ENCODE results near the gene UBE2G2.

The UBE2G2 gene

DNA sequence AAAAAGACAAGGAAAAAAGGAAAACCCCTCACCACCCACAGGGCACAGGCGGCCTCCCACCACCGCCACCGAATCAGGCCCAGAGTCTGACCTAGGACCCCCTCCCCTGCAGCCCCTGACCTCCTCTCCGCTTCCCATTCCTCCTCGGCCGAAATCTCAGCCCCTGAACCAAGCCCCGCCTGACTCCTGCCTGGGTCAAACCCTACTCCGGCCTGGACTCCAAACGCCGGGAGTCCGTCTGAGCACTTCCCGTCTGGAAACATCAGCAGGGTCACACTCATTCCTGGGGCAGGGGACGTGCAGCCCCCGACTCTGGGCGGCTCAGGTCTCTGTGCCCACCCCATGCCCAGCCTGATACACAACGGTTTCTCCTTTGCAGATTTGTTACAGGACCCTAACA, 42.6 kb upstream of the UBE2G2 start:
- no peak for TF ChIP-seq CREB1 (IDR thresholded peaks at IDR 0.05; ENCODE audit: low read depth)
- no peak for TF ChIP-seq EGR1 (IDR thresholded peaks at IDR 0.05)
- no peak for TF ChIP-seq RAD21 (IDR thresholded peaks at IDR 0.05; ENCODE audit: low read depth)
- TF ChIP-seq, protein P1, sequence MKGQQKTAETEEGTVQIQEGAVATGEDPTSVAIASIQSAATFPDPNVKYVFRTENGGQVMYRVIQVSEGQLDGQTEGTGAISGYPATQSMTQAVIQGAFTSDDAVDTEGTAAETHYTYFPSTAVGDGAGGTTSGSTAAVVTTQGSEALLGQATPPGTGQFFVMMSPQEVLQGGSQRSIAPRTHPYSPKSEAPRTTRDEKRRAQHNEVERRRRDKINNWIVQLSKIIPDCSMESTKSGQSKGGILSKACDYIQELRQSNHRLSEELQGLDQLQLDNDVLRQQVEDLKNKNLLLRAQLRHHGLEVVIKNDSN (IDR thresholded peaks at IDR 0.05), result no peak
- TF ChIP-seq YY1 (IDR thresholded peaks at IDR 0.05; ENCODE audit: low read depth), result no peak
- no peak for TF ChIP-seq ZBTB7A (IDR thresholded peaks at IDR 0.05; ENCODE audit: low read depth)
- TF ChIP-seq FOXM1 (IDR thresholded peaks at IDR 0.05; ENCODE audit: borderline replicate concordance, low read depth), result no peak
- TF ChIP-seq NFIC (IDR thresholded peaks at IDR 0.05), result no peak
- TF ChIP-seq TEAD4 (IDR thresholded peaks at IDR 0.05), result no peak
- TF ChIP-seq CEBPB (IDR thresholded peaks at IDR 0.05), result no peak
- TF ChIP-seq, protein P2, sequence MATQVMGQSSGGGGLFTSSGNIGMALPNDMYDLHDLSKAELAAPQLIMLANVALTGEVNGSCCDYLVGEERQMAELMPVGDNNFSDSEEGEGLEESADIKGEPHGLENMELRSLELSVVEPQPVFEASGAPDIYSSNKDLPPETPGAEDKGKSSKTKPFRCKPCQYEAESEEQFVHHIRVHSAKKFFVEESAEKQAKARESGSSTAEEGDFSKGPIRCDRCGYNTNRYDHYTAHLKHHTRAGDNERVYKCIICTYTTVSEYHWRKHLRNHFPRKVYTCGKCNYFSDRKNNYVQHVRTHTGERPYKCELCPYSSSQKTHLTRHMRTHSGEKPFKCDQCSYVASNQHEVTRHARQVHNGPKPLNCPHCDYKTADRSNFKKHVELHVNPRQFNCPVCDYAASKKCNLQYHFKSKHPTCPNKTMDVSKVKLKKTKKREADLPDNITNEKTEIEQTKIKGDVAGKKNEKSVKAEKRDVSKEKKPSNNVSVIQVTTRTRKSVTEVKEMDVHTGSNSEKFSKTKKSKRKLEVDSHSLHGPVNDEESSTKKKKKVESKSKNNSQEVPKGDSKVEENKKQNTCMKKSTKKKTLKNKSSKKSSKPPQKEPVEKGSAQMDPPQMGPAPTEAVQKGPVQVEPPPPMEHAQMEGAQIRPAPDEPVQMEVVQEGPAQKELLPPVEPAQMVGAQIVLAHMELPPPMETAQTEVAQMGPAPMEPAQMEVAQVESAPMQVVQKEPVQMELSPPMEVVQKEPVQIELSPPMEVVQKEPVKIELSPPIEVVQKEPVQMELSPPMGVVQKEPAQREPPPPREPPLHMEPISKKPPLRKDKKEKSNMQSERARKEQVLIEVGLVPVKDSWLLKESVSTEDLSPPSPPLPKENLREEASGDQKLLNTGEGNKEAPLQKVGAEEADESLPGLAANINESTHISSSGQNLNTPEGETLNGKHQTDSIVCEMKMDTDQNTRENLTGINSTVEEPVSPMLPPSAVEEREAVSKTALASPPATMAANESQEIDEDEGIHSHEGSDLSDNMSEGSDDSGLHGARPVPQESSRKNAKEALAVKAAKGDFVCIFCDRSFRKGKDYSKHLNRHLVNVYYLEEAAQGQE (IDR thresholded peaks at IDR 0.05; ENCODE audit: low read depth), result no peak
- no peak for TF ChIP-seq EP300 (IDR thresholded peaks at IDR 0.05; ENCODE audit: borderline replicate concordance)
- TF ChIP-seq TCF12 (IDR thresholded peaks at IDR 0.05; ENCODE audit: low read depth), result no peak

DNA sequence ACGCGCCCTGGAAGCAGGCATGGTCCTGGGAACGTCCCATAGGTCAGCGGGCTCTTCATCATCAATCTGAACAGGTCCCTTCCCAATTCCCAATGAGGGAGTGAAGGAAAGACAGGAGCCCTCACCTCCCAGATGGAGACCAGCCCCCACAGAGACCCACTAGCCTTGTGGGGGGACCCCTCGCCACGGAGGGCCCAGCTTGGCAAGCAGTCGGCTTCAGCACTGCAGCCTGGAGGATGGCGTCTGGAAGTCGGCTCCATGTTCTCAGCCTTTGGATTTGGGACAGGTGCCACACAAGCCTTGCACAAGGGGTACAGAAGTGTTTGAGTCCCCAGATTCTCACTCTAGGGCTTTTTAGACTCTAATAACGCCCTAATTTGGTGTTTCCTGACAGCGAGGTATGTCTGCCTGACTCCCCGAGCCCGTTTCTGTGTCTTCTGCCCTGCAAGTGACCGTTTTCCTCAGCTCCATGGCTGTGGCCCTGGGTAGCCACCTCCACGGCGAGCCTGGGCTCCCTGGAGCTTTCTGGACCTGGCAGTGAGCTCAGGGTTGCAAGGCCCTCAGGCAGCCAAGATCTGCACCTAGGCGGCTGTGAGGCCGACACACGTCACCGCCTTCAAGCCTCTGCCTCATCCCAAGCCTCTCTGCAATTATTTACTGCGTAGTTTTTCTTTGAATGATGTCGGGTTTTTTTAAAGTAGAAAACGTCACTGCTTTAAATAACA, 41.3 kb upstream of the UBE2G2 start:
- TF ChIP-seq CEBPB (IDR thresholded peaks at IDR 0.05) (no peak), TAF1 (IDR thresholded peaks at IDR 0.05; ENCODE audit: low read depth) (no peak), ZBTB7A (IDR thresholded peaks at IDR 0.05; ENCODE audit: low read depth) (no peak), FOXM1 (IDR thresholded peaks at IDR 0.05; ENCODE audit: borderline replicate concordance, low read depth) (no peak), RAD21 (IDR thresholded peaks at IDR 0.05; ENCODE audit: low read depth) (no peak), EGR1 (IDR thresholded peaks at IDR 0.05) (no peak), CREB1 (IDR thresholded peaks at IDR 0.05; ENCODE audit: low read depth) (no peak), TEAD4 (IDR thresholded peaks at IDR 0.05) (no peak), EP300 (IDR thresholded peaks at IDR 0.05; ENCODE audit: borderline replicate concordance) (no peak)
- TF ChIP-seq, protein P3, sequence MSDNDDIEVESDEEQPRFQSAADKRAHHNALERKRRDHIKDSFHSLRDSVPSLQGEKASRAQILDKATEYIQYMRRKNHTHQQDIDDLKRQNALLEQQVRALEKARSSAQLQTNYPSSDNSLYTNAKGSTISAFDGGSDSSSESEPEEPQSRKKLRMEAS (IDR thresholded peaks at IDR 0.05), result no peak

DNA sequence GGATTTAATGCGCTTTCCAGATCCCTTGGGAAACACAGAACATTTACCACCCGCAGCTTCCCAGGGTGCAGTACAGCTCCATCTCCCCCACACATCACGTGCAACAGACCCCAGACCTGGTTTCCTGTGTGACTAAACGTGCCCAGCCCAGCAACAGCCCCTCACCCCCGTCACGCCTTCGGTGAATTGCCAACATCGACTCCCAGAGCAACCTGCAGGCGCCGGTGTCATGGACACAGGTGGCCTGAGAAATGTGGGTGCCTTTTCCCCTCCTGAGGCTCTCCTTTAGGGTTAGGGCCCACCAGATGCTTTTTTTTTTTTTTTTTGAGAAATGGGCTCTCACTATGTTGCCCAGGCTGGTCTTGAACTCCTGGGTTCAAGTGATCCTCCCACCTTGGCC, 40.5 kb upstream of the UBE2G2 start:
- no peak for TF ChIP-seq RAD21 (IDR thresholded peaks at IDR 0.05; ENCODE audit: low read depth)

DNA sequence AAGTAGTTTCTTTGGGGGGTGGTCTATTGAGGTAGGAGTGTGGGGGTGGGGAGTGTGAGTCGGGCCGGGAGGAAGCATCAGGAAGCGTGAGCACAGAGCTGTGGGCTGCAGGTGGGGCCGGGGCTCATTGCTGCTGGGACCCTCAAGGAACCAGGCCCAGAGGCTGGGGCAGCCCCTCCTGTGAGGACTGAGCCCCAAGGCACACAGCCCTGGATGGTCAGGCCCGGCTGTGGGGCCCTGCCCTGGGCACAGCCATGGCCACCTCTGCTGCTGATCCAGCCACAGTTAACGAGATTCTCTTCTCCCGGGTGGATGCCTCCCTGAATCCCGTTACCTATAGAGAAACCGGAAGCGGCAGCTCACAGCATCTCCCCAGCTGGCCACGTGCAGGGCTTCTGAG, 39.2 kb upstream of the UBE2G2 start:
- TF ChIP-seq, protein P2 (IDR thresholded peaks at IDR 0.05; ENCODE audit: low read depth), result no peak
- TF ChIP-seq ZBTB7A (IDR thresholded peaks at IDR 0.05; ENCODE audit: low read depth), result no peak
- TF ChIP-seq, protein P3 (IDR thresholded peaks at IDR 0.05), result no peak
- no peak for TF ChIP-seq CEBPB (IDR thresholded peaks at IDR 0.05)

DNA sequence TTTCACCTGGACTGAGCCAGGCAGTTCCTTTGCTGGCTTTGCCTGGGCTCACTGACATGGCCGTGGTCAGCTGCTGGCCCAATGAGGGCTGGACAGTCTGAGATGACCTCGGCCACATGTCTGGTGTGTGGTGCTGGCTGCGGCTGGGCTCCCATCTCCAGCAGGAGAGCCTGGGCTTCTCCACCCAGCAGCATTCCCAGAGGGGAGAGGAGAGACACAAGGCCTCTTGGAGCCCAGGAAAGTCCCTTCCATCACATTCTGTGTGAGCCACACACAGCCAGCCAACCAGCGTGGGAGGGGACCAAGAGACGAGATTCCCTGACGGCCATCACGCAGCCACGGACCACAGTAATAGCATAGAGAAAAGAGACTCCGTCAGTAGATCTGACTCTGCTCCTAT, 37.3 kb upstream of the UBE2G2 start:
- TF ChIP-seq ZBTB7A (IDR thresholded peaks at IDR 0.05; ENCODE audit: low read depth) (no peak), TCF12 (IDR thresholded peaks at IDR 0.05; ENCODE audit: low read depth) (no peak), FOXM1 (IDR thresholded peaks at IDR 0.05; ENCODE audit: borderline replicate concordance, low read depth) (no peak), TAF1 (IDR thresholded peaks at IDR 0.05; ENCODE audit: low read depth) (no peak), NFIC (IDR thresholded peaks at IDR 0.05) (no peak), CEBPB (IDR thresholded peaks at IDR 0.05) (no peak)
- TF ChIP-seq, protein P3 (IDR thresholded peaks at IDR 0.05), result no peak

DNA sequence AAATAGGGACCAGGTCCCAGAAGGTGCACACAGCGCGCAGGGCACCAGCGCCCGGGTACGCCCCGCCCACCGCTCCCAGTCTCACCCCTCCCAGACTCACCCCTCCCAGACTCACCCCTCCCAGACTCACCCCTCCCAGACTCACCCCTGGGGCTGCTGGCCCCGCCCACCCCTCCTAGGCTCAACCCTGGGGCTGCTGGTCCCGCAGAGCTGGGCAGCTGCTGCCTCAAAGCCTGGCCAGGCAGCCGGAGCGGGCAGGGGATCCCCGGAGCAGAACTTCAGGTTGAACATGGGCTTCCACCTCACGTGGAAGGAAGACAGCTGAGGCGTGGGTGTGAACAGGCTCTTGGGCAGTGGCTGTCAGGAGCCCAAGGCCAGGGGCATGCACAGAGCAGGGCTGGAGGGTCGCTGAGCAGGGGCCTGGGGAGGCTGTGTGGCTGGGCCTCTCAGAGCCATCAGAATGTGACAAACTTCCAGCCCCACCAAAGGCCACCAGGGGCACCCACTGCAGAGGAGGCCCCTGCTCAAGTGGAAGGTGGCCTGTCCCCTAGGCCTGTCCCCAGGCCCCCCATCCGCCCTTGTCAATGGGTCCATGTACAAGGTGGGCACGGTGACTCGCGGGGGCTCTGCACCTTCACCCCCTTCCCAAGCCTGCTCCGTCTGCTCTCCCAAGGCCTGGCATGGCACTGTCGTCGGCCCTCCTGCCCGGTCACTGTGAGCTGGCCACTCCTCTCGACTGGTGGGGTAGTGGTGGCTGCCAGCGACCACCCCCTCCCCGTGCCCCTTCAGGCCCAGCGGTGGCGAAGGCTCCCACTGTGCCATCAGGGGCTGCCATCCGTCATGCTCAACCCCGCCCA, 36.6 kb upstream of the UBE2G2 start:
- no peak for TF ChIP-seq YY1 (IDR thresholded peaks at IDR 0.05; ENCODE audit: low read depth)
- TF ChIP-seq EP300 (IDR thresholded peaks at IDR 0.05; ENCODE audit: borderline replicate concordance), result no peak
- TF ChIP-seq FOXM1 (IDR thresholded peaks at IDR 0.05; ENCODE audit: borderline replicate concordance, low read depth), result no peak
- TF ChIP-seq TAF1 (IDR thresholded peaks at IDR 0.05; ENCODE audit: low read depth), result no peak
- TF ChIP-seq, protein P3 (IDR thresholded peaks at IDR 0.05), result no peak
- TF ChIP-seq EGR1 (IDR thresholded peaks at IDR 0.05), result no peak
- TF ChIP-seq NFIC (IDR thresholded peaks at IDR 0.05), result no peak
- TF ChIP-seq, protein P2 (IDR thresholded peaks at IDR 0.05; ENCODE audit: low read depth), result no peak
- TF ChIP-seq TEAD4 (IDR thresholded peaks at IDR 0.05), result no peak

Data from Ishikawa (cell line).